Measurements from ENCODE around the gene ZMAT5. TPM values are rescaled to one million over a fixed set of nuclear protein-coding genes. Genes with fewer than 3 reads are reported as not detected.

The ZMAT5 gene
- total RNA-seq, 1 experiment from 2014 or later, result 13.4 TPM

- TF ChIP-seq NR2C2 (CRISPR knock-in tag; IDR thresholded peaks at IDR 0.05), result no peak
These were observed 46.3 kb upstream of the ZMAT5 start (continued) for GRCh38 chr22:29813126-29813525.

GRCh38 chr22:29811377-29811776, 44.6 kb upstream of the ZMAT5 start:
- DNase-seq (ENCODE audit: low spot score), result no peak
- no peak overlapping the region for H3K27ac Mint-ChIP-seq
- ATAC-seq, result no peak
- 0 out of 2 replicates have a peak, but pooled peaks cover 3% of the 10 kb centered on the region for H3K4me1 Mint-ChIP-seq
- TF ChIP-seq ATF3 (CRISPR knock-in tag; conservative IDR thresholded peaks at IDR 0.05), result no peak
- no peak for TF ChIP-seq ZSCAN18 (CRISPR knock-in tag; IDR thresholded peaks at IDR 0.05)
- no peak for TF ChIP-seq SP1 (CRISPR knock-in tag; conservative IDR thresholded peaks at IDR 0.05)
- no peak for TF ChIP-seq NR1H2 (CRISPR knock-in tag; IDR thresholded peaks at IDR 0.05)
- no peak for TF ChIP-seq GABPB1 (CRISPR knock-in tag; IDR thresholded peaks at IDR 0.05)
- no peak for TF ChIP-seq CREB1 (CRISPR knock-in tag; IDR thresholded peaks at IDR 0.05)
- TF ChIP-seq FOXP1 (CRISPR knock-in tag; IDR thresholded peaks at IDR 0.05; ENCODE audit: borderline replicate concordance), result no peak
- TF ChIP-seq ESRRA (CRISPR knock-in tag; IDR thresholded peaks at IDR 0.05; ENCODE audit: borderline replicate concordance), result no peak
- no peak for TF ChIP-seq FOXJ3 (CRISPR knock-in tag; IDR thresholded peaks at IDR 0.05; ENCODE audit: borderline replicate concordance)
- ChIA-PET POLR2A (no interaction called here), CTCF (interaction anchor here (1.1 to 1.2 kb wide), 2 partner anchors 69 to 193 kb away, joined by 3 read pairs; no protein-coding TSS in a partner anchor)
- peaks cover 48% of the 10 kb centered on the region for H3K36me3 Mint-ChIP-seq
- H3K27me3 Mint-ChIP-seq (ENCODE audit: low read depth), result no peaks in the 10 kb centered on the region
- H3K4me3 Mint-ChIP-seq, result no peak overlapping the region
- H3K9me3 Mint-ChIP-seq, result no peaks in the 10 kb centered on the region

GRCh38 chr22:29810216-29810615, 43.4 kb upstream of the ZMAT5 start:
- Mint-ChIP-seq H3K27ac (no peak overlapping the region), H3K36me3 (peaks cover 53% of the 10 kb centered on the region), H3K9me3 (no peaks in the 10 kb centered on the region), H3K4me1 (no peaks in the 10 kb centered on the region), H3K4me3 (no peak overlapping the region), H3K27me3 (ENCODE audit: low read depth) (no peaks in the 10 kb centered on the region)
- DNase-seq (ENCODE audit: low spot score), result no peak
- POLR2A ChIA-PET, result no interaction called here
- TF ChIP-seq E2F4 (CRISPR knock-in tag; IDR thresholded peaks at IDR 0.05; ENCODE audit: borderline replicate concordance, low read depth), result no peak
- TF ChIP-seq NFYB (CRISPR knock-in tag; conservative IDR thresholded peaks at IDR 0.05; ENCODE audit: low read depth), result no peak
- TF ChIP-seq ELF4 (CRISPR knock-in tag; IDR thresholded peaks at IDR 0.05; ENCODE audit: low read depth), result no peak
- TF ChIP-seq MLX (CRISPR knock-in tag; IDR thresholded peaks at IDR 0.05), result no peak
- no peak for TF ChIP-seq FOXJ3 (CRISPR knock-in tag; IDR thresholded peaks at IDR 0.05; ENCODE audit: borderline replicate concordance)
- TF ChIP-seq CDX4 (CRISPR knock-in tag; IDR thresholded peaks at IDR 0.05; ENCODE audit: borderline replicate concordance), result no peak
- TF ChIP-seq ZNF416 (CRISPR knock-in tag; IDR thresholded peaks at IDR 0.05), result no peak
- TF ChIP-seq ZNF138 (CRISPR knock-in tag; conservative IDR thresholded peaks at IDR 0.05), result no peak
- TF ChIP-seq ESRRA (CRISPR knock-in tag; IDR thresholded peaks at IDR 0.05; ENCODE audit: borderline replicate concordance), result no peak
- CTCF ChIA-PET, result no interaction called here
- no peak for ATAC-seq

- ChIA-PET CTCF (interaction anchor here (2.3 kb wide), 1 partner anchor 199 kb away, joined by 6 read pairs; no protein-coding TSS in a partner anchor), POLR2A (no interaction called here)
- DNase-seq (ENCODE audit: low spot score) (no peak), ATAC-seq (no peak)
- Mint-ChIP-seq H3K4me1 (no peaks in the 10 kb centered on the region), H3K9me3 (no peaks in the 10 kb centered on the region), H3K27me3 (ENCODE audit: low read depth) (no peaks in the 10 kb centered on the region), H3K36me3 (peaks cover 37% of the 10 kb centered on the region), H3K27ac (no peak overlapping the region), H3K4me3 (no peak overlapping the region)
- TF ChIP-seq ZMAT4 (CRISPR knock-in tag; IDR thresholded peaks at IDR 0.05) (no peak), ATF1 (CRISPR knock-in tag; IDR thresholded peaks at IDR 0.05) (no peak), ZNF425 (CRISPR knock-in tag; conservative IDR thresholded peaks at IDR 0.05) (no peak), KAT7 (CRISPR knock-in tag; IDR thresholded peaks at IDR 0.05; ENCODE audit: borderline replicate concordance) (no peak)
These were observed 39.4 kb upstream of the ZMAT5 start for GRCh38 chr22:29806196-29806595.

Data from WTC11 (cell line).